Esophagus muscularis mucosa (tissue), 4 donors: ENCODE data around the gene RNF145. TPM values are rescaled to one million over a fixed set of nuclear protein-coding genes. Genes with fewer than 3 reads are reported as not detected.

ENCODE experiments used
- DNase-seq: peaks from one replicate; pipeline ENCODE4 v3.0.0-alpha.2; 2017; ENCODE audit errors: extremely low spot score
- H3K27ac ChIP-seq, 4 donors: fragments of 200-600 bp; sonication (generic); replicated peaks in 1 of 4; 1 replicate in 3 of 4; 2 replicates in 1 of 4; pipeline ENCODE4 v1.5.1; 2016 to 2019; ENCODE audit warnings: mild to moderate bottlenecking in 1 of 4
- H3K27me3 ChIP-seq, 4 donors: fragments of 200-600 bp; sonication (generic); one replicate each; pipeline versions ENCODE4 v1.5.1 to v1.6.0; 2016 to 2019
- H3K36me3 ChIP-seq, 4 donors: fragments of 200-600 bp; sonication (generic); one replicate each; pipeline ENCODE4 v1.5.1; 2016 to 2019
- H3K4me1 ChIP-seq, 4 donors: fragments of 200-600 bp; sonication (generic); one replicate each; pipeline ENCODE4 v1.5.1; 2016 to 2019
- H3K4me3 ChIP-seq, 4 donors: fragments of 200-600 bp; sonication (generic); 1 replicate in 2 of 4; 2 replicates in 2 of 4; pipeline ENCODE4 v1.5.1; 2016 to 2019; ENCODE audit warnings: mild to moderate bottlenecking in 4 of 4, moderate library complexity in 1 of 4
- H3K9me3 ChIP-seq, 4 donors: fragments of 200-600 bp; sonication (generic); 1 replicate in 3 of 4; 2 replicates in 1 of 4; pipeline ENCODE4 v1.5.1; 2016 to 2019
- EP300 ChIP-seq: sonication (generic); formaldehyde crosslinking; IDR thresholded peaks from one replicate; pipeline ENCODE4 v1.6.1; 2017; ENCODE audit warnings: antibody characterized with exemption
- POLR2A ChIP-seq: fragments of 450-650 bp; IDR thresholded peaks from one replicate; pipeline ENCODE4 v1.6.1; 2017; ENCODE audit warnings: antibody characterized with exemption, moderate library complexity, mild to moderate bottlenecking, low read depth
- POLR2AphosphoS5 ChIP-seq, 2 donors: sonication (generic); formaldehyde crosslinking; IDR thresholded peaks; one replicate each; pipeline ENCODE4 v1.6.1; 2017; ENCODE audit warnings: antibody characterized with exemption in 2 of 2
- WGBS: methylation state at CpG from one replicate; pipeline ENCODE4 v1.1.5; 2018; 5-methylcytosine and 5-hydroxymethylcytosine counted together
- intact Hi-C: fragments of 100-400 bp; cut with DNase I; formaldehyde crosslinking; loops from one replicate; pipeline ENCODE4 v1.15.1; 2023
- total RNA-seq, 4 donors: library from RNA; depleted of rRNA; stranded (reverse); fragments of >200 nt; gene quantifications; one replicate each; pipeline versions ENCODE4 v1.1.0 to v1.2.1, GENCODE V29; 2016
- TF ChIP-seq, protein P1 (sequence below), 3 experiments: fragments of 200-600 bp in 2 of 3; fragments of 450-650 bp in 1 of 3; sonication (generic) in 2 of 3; IDR thresholded peaks; one replicate each; pipeline ENCODE4 v1.5.1; 2017 to 2019; ENCODE audit warnings: antibody characterized with exemption in 3 of 3, mild to moderate bottlenecking in 2 of 3, moderate library complexity in 1 of 3

Gene RNF145
- total RNA-seq, 4 donors from 2014 or later: 50.5 to 84.1 (median 63.9) TPM

DNA sequence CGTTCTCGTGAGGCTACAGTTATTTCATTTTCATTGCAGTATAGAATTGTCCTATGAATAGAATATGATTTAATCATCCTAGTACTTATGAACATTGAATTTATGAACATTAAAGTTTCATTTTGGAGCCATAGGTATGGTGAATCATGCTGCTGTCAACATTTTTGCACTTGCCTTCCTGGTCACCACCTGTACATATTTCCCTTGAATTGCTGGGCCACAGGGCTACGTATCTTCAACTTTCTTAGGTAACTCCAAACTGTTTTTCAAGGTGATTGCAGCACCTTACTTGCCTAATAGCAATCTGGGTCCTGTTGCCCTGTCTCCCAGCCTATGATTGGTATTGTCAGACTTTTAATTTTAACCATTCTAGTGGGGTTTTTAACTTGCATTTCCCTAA lies 6.5 kb upstream of the RNF145 start:
- no peak overlapping the region for H3K4me3 ChIP-seq
- TF ChIP-seq EP300 (no peak), POLR2AphosphoS5 (IDR thresholded peaks at IDR 0.05) (no peak), POLR2A (no peak)
- TF ChIP-seq, protein P1, sequence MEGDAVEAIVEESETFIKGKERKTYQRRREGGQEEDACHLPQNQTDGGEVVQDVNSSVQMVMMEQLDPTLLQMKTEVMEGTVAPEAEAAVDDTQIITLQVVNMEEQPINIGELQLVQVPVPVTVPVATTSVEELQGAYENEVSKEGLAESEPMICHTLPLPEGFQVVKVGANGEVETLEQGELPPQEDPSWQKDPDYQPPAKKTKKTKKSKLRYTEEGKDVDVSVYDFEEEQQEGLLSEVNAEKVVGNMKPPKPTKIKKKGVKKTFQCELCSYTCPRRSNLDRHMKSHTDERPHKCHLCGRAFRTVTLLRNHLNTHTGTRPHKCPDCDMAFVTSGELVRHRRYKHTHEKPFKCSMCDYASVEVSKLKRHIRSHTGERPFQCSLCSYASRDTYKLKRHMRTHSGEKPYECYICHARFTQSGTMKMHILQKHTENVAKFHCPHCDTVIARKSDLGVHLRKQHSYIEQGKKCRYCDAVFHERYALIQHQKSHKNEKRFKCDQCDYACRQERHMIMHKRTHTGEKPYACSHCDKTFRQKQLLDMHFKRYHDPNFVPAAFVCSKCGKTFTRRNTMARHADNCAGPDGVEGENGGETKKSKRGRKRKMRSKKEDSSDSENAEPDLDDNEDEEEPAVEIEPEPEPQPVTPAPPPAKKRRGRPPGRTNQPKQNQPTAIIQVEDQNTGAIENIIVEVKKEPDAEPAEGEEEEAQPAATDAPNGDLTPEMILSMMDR (IDR thresholded peaks at IDR 0.05): no peak
- H3K36me3 ChIP-seq: no peaks in the 10 kb centered on the region
- H3K27me3 ChIP-seq: no peaks in the 10 kb centered on the region
- no peaks in the 10 kb centered on the region for H3K4me1 ChIP-seq
- no peak overlapping the region for H3K27ac ChIP-seq
- no peak for DNase-seq
- H3K9me3 ChIP-seq: no peaks in the 10 kb centered on the region
- 97% methylated on average over 3 of the region's 3 CpGs for WGBS
- intact Hi-C loops: no loop called here

DNA sequence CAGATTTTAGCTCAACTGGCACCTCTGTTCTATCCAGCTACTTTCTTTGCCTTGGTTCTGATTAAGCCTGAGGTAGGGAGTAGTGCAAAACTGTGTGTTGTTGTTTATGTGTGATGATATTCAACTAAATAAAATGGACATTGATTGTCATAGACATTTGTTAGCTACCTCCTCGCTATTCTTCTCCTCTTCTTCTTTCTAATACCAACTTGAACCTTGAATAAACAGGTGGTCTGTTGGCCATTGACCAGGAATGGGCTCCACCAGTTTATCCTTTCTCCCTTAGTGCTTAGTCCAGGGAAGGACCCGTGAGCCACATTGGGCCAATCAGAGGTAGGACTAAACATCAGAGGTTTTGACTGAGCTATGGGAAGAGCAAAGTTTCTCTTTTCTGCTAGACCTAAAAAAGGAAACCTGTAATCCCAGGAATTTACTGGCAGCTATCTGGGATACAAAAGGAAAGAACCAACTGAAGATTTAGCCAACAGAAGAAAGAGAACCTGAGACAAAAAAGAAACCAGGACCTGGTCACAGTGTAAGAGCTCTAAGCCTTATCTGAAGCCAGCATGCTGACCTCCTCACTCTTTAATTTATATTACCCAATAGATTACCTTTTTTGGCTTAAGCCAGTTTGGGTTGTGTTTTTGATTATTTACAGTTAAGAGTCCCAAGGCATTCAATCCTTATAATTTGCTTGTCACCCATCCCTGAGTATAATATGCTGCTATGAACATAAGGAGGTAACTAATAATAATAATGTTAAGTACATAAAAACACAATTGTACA lies 5.3 kb upstream of the RNF145 start:
- DNase-seq: no peak
- Histone ChIP-seq H3K4me3 (no peak overlapping the region), H3K27me3 (no peaks in the 10 kb centered on the region), H3K27ac (no peak overlapping the region), H3K36me3 (no peaks in the 10 kb centered on the region), H3K9me3 (no peaks in the 10 kb centered on the region), H3K4me1 (peaks cover 3 to 7% (median 6%) of the 10 kb centered on the region in 4 donors)
- TF ChIP-seq POLR2AphosphoS5 (IDR thresholded peaks at IDR 0.05): no peak
- no peak for TF ChIP-seq POLR2A
- TF ChIP-seq EP300: no peak
- TF ChIP-seq, protein P1 (IDR thresholded peaks at IDR 0.05): no peak
- intact Hi-C loops: no loop called here
- WGBS: 91% methylated on average over 2 of the region's 2 CpGs

DNA sequence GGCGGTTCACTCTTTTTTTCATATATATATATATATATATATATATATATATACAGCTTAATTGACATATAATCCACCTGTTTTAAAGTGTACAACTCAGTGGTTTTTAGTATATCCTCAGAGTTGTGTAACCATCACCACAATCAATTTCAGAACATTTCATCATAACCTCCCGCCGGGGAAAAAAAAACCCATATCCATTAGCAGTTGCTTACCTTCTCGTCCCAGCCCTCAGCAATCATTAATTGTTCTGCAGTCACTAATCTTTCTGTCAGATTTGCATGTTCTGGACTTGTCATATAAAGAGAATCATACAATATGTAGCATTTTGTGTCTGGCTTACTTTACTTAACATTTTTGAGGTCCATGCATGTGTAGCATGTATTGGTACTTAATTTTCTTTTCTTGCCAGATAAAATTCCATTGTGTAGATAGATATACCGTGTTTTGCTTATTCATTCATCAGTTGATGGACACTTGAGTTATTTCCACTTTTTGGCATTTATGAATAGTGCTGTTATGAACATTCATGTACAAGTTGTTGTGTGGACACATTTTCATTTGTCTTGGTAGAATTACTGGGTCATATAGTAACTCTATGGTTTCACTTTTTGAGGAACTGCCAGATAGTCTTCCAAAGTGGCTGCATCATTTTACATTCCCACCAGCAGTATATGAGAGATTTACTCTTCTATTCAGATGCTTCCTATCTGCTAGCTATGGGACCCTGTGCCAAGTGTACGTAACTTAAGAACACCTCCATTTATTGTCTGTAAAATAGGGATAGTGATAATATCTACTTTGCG lies 3.5 kb upstream of the RNF145 start:
- Histone ChIP-seq H3K9me3 (no peaks in the 10 kb centered on the region), H3K36me3 (no peaks in the 10 kb centered on the region), H3K4me3 (no peak overlapping the region), H3K4me1 (peaks cover 4 to 8% (median 7%) of the 10 kb centered on the region in 4 donors), H3K27ac (no peak overlapping the region), H3K27me3 (no peaks in the 10 kb centered on the region)
- intact Hi-C loops: no loop called here
- WGBS: 84% methylated on average over 7 of the region's 7 CpGs
- no peak for DNase-seq
- TF ChIP-seq POLR2A (no peak), POLR2AphosphoS5 (IDR thresholded peaks at IDR 0.05) (no peak), EP300 (no peak)
- TF ChIP-seq, protein P1 (IDR thresholded peaks at IDR 0.05): no peak

DNA sequence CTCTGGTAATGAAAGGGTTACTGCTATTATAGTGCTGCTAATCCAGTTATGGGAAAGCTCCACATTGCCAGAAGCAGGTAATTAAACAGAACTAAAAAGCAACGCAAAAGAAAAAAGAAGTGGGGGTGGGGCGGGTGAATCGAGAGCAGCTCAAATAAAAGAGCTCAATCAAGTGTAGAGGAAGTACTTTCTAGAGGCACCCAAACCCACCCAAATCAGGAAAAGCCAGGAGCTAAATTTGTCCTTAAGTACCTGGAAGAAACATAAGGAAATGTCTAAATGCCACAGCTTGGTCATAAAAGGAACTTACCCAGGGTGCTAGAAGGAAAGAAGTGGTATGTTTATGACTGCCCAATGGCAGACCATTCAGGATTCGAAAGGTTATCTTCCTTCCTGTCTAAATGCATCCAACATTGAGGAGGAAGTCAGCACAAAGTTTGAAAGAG lies 2.4 kb upstream of the RNF145 start:
- no peaks in the 10 kb centered on the region for H3K27me3 ChIP-seq
- WGBS: 55% methylated on average over 4 of the region's 4 CpGs
- H3K4me3 ChIP-seq: no peak overlapping the region
- no peaks in the 10 kb centered on the region for H3K9me3 ChIP-seq
- TF ChIP-seq, protein P1 (IDR thresholded peaks at IDR 0.05): no peak
- TF ChIP-seq POLR2AphosphoS5 (IDR thresholded peaks at IDR 0.05) (no peak), EP300 (no peak), POLR2A (no peak)
- DNase-seq: no peak
- intact Hi-C loops: loop anchor here (2.0 kb wide), 1 partner anchor 51 kb away; the partner anchor contains the start of gene UBLCP1
- no peak overlapping the region for H3K27ac ChIP-seq
- H3K36me3 ChIP-seq: no peaks in the 10 kb centered on the region
- peaks cover 10 to 16% (median 15%) of the 10 kb centered on the region in 4 donors for H3K4me1 ChIP-seq
